ENCODE data around the gene ENPP5.

GRCh38 chr6:46211917-46212316 lies 41.1 kb upstream of the ENPP5 start:
- TF ChIP-seq, protein P1, sequence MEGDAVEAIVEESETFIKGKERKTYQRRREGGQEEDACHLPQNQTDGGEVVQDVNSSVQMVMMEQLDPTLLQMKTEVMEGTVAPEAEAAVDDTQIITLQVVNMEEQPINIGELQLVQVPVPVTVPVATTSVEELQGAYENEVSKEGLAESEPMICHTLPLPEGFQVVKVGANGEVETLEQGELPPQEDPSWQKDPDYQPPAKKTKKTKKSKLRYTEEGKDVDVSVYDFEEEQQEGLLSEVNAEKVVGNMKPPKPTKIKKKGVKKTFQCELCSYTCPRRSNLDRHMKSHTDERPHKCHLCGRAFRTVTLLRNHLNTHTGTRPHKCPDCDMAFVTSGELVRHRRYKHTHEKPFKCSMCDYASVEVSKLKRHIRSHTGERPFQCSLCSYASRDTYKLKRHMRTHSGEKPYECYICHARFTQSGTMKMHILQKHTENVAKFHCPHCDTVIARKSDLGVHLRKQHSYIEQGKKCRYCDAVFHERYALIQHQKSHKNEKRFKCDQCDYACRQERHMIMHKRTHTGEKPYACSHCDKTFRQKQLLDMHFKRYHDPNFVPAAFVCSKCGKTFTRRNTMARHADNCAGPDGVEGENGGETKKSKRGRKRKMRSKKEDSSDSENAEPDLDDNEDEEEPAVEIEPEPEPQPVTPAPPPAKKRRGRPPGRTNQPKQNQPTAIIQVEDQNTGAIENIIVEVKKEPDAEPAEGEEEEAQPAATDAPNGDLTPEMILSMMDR (IDR thresholded peaks at IDR 0.05): no peak
- TF ChIP-seq POLR2AphosphoS5 (IDR thresholded peaks at IDR 0.05) (no peak), POLR2A (IDR thresholded peaks at IDR 0.05) (no peak), EP300 (IDR thresholded peaks at IDR 0.05) (no peak)
